NCI-H1930 (cell line): ENCODE data around the gene MLLT6.

Experiments used
- DNase-seq, 2 experiments: peaks; one replicate each; lab custom pipeline; 2025; lab: John Stamatoyannopoulos, UW

MLLT6 gene

DNA sequence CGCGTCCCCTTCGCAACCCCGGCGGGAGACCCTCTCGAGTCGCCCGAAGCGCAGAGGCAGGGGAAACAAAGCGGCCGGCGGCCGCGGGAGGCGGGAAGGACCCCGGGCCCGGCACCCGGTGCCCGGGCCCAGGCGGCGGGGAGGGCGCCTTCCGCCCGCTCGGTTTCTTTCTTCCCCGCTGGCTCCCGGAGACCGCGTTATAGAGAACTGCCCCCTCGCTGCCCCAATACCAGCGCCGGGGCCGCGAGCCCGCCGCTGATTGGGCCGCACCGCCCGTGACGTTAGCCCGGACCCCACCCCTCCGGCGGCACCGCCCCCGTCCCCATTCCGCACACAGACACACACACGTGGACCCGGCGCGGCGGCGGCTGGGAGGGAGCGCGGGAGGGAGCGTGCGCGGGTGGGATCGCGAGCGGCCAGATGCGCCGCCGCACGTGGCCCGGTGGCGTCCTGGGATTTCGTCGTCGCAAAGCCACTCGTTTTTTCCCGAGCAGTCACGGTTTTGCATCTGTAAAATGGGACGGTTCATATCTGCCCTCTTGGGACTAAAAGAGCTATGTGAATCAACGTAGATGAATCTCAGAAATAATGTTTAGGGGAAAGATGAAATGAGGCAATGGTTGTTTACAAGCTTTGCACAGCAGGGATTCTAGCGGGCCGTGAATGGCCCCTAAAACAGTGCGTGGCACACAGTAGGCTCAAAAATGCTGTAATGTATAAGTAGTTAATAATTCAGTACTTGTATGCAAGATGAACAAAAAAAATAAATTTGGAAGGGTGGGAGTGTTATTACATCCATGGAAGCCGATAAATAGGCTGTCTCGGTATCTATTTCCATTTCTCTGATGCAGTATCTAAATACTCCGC lies 30.1 kb upstream of the MLLT6 start, which contains the start of gene EPOP:
Gene EPOP (minus strand): TSS at position 209 of the 867 bp plus-strand sequence. CDS start 462 bp downstream, outside the sequence.
- peak; percentile 77 to 81 for DNase-seq

DNA sequence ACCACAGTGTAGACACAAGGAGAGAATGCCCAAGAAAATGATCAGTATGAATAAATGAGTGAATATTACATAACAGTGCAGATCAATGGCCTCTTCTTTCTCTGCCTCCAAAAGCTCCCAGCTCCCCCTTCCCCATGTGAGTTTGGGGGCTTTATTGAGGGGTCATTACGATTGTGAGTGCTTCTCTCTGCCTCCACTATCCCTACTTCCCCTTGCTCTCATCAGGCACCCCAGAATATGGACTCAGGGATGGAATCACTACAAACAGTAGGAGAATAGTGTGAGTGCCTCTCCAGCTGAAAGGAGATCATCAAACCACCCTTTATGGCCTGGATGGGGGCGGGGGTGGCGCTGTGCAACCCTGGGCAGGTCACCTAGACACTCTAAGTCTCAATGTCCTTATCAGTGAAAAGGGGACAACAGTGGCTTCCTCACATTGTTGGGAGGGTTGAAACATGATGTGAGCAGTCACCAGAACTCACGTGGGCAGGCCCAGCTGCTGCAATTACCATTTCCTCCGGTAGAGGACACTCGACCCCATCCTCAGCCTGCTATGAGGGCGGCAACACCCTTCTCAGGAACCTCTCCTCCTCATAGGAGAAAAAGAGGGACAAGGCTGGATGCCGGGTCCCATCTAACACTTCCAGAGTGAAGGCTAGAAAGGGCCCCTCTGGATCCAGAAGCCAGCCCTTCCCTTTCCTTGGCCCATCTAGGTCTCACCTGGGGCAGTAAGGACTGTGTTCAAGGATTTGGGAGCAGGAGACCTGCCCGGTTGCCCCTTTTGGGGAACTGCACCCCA lies 28.2 kb upstream of the MLLT6 start:
- DNase-seq, result peak; percentile 48 to 67

DNA sequence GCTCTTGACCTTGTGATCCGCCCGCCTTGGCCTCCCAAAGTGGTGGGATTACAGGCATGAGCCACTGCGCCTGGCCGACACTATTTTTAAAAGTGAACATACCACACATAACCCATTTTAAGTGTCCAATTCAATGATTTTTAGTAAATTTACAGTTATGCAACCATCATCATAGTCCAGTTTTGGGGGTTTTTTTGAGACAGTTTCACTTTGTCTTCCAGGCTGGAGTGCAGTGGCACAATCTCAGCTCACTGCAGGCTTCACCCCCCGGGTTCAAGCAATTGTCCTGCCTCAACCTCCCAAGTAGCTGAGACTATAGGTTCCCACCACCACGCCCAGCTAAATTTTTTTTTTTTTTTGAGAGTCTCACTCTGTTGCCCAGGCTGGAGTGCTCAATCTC lies 27.3 kb upstream of the MLLT6 start:
- no peak for DNase-seq

DNA sequence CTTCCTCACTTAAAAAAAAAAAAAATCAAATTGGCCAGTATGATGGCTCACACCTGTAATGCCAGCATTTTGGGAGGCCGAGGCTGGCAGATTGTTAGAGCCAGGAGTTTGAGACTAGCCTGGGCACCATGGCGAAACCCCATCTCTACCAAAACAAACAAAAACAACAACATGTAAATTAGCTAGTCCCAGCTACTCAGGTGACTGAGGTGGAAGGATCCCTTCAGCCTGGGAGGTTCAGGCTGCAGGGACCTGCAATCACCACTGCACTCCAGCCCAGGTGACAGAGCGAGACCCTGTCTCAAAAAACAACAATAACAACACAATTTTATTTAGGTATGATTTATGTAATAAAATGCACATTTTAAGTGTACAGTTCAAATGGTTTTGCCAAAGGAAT lies 24.0 kb upstream of the MLLT6 start:
- no peak for DNase-seq

DNA sequence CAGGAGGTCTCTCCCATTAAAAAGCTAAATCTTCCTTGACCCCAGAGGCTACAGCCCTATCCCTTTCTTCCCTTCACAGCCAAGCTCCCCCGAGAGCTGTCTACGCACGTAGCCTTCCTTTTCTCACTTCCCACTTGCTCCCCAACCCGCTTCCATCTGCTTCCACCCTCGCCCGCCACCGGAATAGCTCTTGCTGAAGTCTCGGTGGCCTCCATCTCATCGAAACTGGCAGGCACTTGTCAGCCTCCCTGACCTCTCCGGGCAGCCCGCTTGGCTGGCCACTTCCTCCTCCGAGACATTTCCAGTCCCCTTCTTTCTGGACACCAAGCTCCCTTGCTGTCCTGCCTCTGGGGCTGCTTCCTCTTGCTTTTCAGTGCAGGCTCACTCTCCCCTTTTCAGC lies 19.6 kb upstream of the MLLT6 start:
- no peak for DNase-seq

DNA sequence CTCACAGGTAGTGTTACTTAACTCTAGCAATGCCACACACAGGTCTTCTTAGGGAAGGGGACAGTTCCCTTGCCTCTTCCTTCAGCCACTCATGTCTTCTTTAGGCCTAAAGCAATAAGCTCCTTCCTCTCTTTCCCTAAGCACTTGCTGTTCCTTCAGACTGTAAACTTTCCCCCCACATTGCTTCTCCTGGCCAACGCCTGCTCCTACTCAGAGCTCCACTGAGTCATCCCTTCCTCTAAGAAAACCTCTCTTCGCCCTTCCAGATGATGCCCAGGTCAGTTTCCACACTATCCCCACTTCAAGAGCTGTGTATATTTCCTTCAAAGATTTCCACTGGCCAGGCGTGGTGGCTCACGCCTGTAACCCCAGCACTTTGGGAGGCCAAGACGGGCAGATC lies 17.8 kb upstream of the MLLT6 start:
- DNase-seq, result no peak

DNA sequence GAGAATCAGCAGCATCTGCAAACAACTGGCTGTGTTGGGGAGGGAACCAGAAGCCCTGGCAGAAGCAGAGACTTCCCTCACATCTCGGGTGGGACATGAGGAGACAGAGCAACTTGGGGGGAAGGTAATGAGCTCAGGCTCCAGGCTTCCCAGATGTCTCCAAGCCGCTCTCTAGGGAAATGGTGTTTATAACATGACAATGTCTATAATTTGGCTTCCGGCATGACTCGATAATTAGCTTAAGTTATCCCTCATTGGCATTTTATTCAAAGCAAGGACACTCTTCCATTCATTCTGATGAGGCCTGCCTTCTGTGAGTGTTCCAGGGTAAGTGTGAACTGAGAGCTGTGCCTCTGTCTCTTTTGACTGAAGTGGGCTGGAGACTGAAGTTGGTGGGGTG lies 14.7 kb upstream of the MLLT6 start:
- no peak for DNase-seq

DNA sequence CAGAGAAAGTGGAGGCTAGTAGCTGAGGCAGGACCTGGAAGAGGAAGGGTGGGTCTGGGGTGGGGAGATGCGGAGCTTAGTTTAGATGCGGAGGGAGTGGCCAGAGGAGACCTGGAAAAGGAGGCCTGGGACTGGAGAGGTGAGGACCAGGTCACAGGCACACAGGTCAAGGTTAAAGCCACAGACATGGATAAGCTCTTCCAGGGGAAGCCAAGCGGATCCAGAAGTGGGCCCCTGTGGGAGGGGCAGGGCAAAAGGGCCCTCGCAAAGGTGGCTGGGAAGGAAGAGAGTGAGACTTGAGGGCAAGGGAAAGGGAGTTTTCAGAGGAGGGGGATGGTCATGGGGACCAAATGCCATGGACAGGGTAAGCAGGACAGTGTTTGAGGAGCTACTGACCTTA lies 13.9 kb upstream of the MLLT6 start:
- DNase-seq, result no peak

DNA sequence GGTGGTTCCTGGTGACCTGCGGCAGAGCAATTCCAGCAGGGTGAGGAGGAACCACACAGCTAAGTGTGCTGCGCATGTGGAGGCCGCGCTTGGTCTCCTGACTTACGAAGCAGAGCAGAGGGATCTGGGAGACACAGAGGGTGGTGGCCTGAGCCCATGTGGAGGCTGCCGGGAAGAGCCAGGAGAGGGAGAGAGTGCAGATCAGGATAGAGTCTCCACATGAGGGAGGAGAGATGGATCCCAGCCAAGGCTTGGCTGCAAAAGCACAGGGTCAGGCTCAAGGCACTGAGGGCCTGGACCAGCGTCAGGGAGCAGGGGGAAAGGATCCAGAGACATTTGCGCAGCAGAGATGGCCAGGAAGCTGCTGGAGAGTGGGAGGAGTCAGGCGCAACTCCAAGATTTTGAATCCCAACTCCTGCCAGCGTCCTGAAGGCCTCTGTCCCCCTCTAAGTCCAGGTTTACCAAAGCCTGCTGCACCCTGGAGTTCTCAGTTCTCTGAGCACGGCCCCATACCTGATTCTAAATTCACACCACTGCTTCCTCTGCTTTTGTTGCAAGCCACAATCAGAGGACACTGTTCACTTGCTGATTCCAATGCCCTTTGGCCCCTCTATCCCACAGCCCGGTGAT lies 11.3 kb upstream of the MLLT6 start:
- no peak for DNase-seq

DNA sequence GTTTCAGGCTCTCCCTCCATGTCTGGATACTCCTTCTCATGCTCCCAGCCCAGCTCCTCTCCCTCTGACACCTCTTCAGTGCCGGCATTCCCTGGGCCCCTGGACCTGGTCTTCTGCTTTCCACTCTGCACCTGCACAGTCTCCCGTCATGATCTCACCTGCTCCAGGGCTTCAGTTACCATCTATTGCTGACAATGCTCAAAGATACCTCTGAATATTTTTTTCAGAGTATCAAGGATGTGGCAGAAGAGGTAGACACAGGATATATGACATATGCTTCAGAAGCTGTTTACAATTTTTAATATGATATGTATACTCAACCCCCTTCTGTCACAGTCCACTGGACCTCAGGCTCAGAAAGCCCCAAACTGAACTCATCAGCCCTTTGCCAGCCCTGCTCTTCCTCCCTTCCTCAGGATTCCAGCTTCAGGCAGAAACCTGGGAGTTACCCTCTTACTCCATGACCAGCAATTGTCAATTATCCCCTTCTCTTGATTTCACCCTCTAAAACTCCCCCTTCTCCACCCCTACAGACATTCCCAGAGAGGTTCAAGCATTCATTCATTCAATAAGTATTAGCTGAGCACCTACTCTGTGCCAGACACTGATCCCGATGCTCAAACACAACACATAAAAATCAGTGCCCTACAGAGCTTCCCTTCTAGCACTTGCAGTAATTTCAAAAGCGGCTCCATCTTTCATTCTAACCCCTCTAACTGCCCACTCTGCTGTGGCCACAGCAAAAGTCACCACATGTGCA lies 7.8 kb upstream of the MLLT6 start:
- DNase-seq, result no peak

DNA sequence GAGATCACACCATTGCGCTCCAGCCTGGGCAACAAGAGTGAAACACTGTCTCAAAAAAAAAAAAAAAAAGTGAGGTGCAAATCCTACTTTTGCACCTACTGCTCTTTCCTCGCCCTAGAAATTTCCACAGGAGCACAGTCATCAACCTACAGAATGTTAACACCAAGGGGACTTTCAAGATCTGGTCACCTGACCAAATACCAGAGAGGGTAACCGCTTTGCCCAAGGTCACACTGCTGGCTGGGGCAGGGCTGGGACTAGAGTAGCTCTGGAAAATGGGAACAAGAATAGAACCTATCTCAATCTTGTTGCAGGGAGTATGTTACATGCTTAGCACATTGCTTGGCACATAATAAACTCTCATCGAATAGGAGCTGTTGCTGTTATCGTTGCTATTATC lies 6.3 kb upstream of the MLLT6 start:
- DNase-seq, result no peak

DNA sequence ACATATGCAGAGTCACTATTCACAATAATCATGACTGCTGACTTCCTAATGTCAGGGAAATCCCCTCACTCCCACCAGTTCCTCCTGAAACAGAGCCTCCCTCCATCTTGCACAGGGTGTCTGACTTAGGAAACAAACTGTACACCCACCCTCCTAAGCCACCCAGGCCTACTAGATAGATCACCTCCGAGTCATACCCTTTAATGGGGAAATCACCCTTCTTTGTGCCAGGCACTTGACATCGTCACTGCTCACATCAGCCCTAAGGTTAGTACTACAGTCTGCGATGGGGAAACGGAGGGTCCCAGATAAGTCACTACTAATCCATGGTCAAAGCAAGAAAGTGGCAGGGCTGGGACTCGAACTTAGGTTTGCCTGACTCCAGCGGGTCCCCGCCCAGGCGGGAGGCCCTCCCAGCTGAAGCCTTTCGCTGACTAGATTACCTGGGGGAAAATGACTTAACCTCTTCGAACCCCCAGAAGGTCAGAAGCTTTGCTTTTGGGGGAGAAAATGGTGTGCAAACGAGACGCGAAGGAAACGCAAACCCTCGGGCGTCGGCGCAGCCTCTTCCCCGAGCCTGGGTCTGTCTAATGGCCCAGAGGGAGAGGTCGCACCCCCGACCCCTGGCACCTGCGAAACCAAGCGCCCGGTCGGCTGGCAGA lies 3.4 kb upstream of the MLLT6 start:
- no peak for DNase-seq

DNA sequence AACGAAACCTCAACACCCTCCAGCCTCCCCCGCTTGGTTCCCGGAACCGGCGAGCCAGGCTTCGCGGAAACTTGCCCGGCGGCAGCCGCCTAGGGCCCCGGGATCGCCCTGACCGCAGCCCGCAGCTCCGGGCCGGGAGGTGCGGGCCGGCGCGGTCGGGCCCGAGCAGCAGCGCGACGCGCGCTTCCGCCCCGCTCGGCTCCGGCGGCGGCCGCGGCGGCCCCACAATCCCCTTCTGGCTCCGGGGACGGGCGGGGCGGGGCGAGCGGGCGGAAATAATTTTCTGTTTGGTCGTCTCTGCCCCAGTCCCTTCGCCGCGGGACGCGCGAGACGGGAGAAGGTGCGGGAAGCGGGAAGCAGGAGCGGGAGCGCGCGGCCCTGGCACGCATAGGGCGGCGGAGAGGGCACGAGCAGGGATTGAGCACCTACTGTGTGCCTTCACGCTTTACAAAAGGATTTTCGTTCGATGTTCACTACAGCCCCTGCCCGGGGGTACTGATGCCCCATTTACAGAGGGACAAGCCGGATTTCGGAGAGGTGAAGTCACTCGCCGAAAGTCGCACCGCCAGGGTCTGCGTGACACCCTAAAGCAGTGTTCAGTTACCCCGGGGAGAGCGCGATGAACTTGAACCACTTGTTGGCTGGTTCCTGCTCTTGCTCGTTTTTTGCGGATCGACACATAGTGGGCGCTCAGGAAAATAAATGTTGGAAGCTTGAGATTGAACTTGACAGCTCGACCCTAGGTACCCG lies 2.7 kb upstream of the MLLT6 start:
- peak; percentile 72 to 79 for DNase-seq

DNA sequence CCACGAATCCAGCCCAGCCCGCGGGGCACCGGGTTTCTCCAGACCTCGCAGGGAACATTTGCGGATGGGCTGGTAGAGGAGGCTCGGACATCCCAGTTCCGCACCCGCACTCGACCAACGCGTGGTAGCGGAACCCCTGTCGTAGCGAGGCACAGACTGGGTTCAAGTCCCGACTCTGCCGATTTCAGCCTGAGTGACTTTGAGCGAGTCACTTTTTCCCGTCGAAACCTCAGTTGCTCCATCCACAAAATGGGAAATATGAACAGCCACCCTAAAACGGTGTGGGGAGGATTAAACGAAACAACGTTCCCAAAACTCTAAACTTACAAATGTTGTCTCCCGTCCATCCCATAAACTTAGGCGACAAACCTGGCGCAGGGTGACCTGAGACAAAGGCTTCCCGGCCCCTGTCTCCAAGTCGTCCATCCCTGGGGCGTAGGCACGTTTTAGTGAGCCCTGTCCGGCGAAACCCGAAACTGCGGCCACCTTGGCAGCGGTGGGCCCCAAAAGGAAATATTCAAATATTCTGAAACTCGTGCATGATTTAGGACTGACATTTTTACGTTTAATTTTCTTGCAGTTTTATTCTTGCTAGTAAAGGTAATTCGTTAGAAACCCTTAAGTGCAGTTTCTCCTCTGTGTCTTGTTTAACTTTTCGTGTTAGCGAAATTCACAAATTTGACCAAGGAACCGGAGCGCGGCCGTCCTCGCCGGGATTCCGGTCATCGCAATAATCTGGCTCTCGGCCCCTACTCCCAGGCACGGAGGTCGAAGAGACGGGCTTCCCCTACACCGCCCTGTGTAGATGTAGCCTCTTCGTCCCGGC lies 1.9 kb upstream of the MLLT6 start:
- DNase-seq, result no peak

DNA sequence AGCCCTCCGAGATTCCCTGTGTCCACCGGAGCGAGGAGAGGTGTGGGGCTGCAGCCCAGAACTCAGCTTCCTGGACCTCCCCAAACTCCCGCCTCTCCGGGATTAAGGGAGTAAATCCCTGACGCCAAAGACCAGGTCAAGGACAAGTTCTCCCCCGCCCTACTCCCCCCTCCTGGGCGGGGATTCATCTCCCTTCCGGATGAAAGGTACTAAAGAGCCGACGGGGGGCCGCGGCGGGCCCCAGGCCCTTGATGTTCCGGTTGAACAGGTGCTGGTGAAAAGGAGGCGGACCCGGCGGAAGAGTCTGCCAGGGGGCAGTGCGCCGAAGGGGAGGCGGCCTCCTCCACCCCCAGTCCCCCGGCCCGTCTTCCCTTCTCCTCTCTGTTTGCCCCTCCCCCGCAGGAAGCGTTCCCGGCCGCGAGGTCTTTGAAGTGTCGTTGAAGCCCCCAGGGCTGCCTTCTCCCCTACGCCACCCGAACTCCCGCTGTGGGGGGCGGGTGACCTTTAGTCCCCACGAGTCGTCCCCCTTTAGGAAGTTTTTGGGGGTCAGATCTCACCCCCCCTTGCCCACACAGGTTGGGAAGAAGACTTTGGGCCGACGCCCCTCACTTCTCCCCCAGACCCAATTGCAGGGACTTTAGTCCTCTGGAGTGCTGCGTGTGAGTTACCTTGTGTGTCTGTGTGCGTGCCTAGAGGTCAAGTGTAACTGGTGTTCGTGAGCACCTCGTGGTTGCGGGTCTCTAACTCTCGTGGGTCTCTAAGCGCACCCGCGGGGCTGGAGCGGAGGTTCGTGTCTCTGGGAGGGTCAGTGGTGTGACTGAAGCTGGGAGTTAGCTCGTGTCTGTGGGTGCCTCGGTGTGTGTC lies 1.1 kb upstream of the MLLT6 start:
- peak; percentile 78 to 80 for DNase-seq

DNA sequence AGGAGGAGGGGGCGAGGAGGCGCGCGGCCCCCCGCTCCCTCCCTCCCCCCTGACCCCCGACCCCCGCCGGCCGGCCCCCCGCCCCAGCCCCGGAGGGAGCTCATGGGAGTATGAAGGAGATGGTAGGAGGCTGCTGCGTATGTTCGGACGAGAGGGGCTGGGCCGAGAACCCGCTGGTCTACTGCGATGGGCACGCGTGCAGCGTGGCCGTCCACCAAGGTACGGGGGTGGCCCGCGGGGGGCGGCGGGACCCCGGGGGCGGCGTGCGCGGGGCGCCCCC lies 390 bp downstream of the MLLT6 start:
- no peak for DNase-seq

DNA sequence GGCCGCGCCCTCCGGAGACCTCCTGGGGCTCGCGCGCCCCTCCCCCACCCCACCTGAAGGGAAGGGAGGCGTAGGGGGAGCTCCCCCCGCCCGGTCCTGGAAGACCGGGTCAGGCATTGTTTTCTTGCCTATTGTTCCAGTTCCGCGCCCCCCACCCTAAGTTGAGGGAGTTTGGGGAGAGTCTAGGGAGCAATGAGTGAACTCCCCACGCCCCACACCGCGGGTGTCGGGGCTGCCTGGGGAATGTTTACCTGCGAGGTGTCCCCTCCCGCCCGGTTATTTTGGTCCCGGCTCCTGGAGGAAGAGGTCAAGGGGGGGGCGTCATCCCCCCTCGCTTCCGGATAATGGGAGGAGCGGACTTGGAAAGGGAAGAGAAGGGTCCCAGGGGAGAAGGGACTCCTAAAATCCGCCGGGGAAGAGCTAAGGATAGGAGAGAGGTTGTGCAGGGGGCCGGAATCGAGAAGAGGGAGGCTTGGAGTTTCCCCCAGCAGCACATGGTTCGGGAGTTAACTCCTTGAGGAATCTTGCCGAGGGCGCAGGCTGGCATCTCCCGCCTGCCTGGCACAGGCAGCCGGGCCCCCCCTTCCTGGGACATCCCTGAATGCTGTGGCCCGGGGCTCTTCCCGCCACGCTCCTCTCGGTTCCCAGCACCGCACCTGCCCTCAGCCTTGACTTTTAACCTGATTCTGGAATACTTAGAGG lies 881 bp downstream of the MLLT6 start:
- DNase-seq, result peak in 1 of 2 experiments; percentile 45

DNA sequence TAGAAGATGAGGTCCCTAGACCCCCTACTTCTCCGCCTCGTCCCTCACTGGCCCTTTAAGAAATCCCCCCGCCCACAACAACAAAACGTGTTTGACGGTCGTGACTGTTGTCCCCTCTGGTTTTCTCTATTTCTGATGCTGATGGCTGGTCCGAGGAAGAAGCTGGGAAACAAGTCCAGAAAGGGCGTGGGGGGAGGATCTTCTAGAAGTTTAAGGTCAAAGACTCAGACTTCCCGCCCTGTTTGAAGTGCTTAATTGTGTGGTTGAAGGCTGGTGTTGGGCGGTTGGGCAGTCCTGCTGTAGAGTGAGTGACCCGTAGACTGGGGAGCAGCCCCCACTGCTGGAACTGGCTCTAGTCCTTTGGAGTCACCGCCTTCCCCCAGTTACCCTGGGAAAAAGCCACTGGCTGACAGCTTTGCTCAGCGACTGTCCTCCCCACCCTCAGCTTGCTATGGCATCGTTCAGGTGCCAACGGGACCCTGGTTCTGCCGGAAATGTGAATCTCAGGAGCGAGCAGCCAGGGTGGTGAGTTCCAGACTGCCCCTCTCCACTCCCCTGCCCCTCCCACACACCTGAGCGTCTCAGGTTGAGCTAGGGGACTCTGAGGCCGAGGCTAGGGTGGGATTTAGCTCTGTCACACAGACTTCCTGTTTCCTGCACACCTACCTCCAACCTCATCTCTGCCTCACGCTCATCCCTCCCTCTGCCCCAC lies 1.6 kb downstream of the MLLT6 start:
- DNase-seq, result no peak
